ENCODE measurements around the gene BACH1.

The BACH1 gene

DNA sequence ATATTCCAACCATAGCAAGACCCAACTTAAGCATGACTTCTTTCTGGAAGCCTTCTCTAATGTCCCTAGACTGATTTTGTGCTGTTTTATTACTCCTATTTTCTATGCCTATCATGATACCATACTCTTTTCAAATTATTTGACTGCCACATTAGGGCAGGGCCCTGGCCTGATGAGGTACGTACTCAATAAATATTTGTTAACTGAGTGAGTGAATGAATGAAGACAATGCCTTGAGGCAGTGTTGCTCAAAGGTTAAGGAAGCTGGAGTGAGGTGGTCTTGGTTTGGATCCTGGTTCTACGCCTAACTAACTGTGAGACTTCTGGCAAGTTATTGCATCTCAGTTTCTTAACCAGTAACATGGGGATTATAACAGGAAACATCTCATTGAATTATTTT lies 38.3 kb upstream of the BACH1 start:
- H3K27ac ChIP-seq (ENCODE audit: low read depth, low read length): no peak overlapping the region
- H3K79me1 ChIP-seq (ENCODE audit: low read length): peaks cover 9% of the 10 kb centered on the region
- no peak overlapping the region for H4K12ac ChIP-seq (ENCODE audit: low read depth, low read length)
- no peaks in the 10 kb centered on the region for H3K36me3 ChIP-seq (ENCODE audit: control insufficient read depth in 1 of 2, insufficient read depth in 2 of 2, low read length in 2 of 2)
- H3K79me2 ChIP-seq (ENCODE audit: control insufficient read depth, insufficient read depth, low read length, poor library complexity): no peaks in the 10 kb centered on the region
- H3K14ac ChIP-seq (ENCODE audit: low read length): no peak overlapping the region
- peak overlapping the region; percentile 10 for H4K91ac ChIP-seq (ENCODE audit: low read depth, low read length)
- H2BK120ac ChIP-seq (ENCODE audit: insufficient read depth, low read length, poor library complexity): peak overlapping the region; percentile 14
- no peak overlapping the region for H3K23ac ChIP-seq (ENCODE audit: low read length)
- peak in 1 of 2 donors; percentile 40 for DNase-seq
- H3K4me3 ChIP-seq (ENCODE audit: low read depth, low read length): no peak overlapping the region
- H2AFZ ChIP-seq (ENCODE audit: insufficient read depth, low read length, poor library complexity): no peak overlapping the region
- H4K8ac ChIP-seq (ENCODE audit: low read depth, low read length): no peak overlapping the region
- peaks cover 2 to 10% of the 10 kb centered on the region in 2 experiments for H3K4me1 ChIP-seq (ENCODE audit: control insufficient read depth in 1 of 2, insufficient read depth in 2 of 2, low read length in 2 of 2)
- no peak overlapping the region for H3K18ac ChIP-seq (ENCODE audit: low read length)
- H3K27me3 ChIP-seq (ENCODE audit: insufficient read depth, low read length): no peaks in the 10 kb centered on the region
- WGBS (ENCODE audit: extremely low coverage, insufficient coverage, insufficient read length): no CpG with 5 or more reads among the region's 2 CpGs
- no peak overlapping the region for H3K4ac ChIP-seq (ENCODE audit: low read depth, low read length)
- H2AK5ac ChIP-seq (ENCODE audit: low read length): no peak overlapping the region
- H2BK12ac ChIP-seq (ENCODE audit: low read length): peak overlapping the region; percentile 48
- H3K4me2 ChIP-seq (ENCODE audit: low read length): no peak overlapping the region
- H2BK5ac ChIP-seq (ENCODE audit: low read depth, low read length, poor library complexity): no peak overlapping the region
- H3K9ac ChIP-seq (ENCODE audit: low read length): no peak overlapping the region
- no peaks in the 10 kb centered on the region for H3K9me3 ChIP-seq (ENCODE audit: insufficient read depth, low read depth, low read length)

DNA sequence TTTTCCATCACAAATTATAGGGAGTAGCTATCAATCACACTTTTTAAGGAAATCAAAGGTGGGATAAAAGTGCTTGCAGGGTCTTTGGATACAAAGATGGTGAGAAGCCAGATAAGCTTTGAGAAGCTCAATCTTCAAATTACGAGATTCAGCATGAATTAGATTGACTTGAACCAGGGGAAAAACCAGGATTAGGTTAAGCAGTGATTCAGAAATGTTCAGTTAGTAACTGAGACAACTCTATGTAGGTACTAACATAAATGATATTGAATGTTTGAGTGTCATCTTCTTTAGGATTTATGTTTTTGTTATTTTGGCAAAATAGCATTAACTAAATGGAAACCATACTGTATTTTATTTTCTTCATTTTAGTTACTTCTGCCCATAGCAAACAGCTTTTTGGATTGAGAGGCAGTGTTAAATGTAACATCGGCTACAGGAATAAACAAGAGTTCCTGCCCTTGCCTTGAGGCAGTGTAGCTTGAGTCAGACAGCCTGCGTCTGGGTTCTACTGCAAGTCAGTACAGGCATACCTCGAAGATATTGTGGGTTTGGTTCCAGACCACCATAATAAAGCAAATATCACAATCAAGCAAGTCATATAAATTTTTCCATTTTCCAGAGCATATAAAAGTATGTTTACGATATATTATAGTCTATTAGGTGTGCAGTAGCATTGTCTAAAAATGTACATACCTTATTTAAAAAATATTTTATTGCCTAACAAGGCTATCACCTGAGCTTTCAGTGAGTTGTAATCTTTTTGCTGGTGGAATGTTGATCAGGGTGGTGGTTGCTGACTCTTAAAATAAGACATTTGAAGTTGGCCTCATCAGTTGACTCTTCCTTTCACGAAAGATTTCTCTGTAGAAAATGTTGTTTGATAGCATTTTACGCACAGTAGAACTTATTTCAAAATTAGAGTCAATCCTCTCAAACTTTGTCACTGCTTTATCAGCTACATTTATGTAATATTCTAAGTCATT lies 36.9 kb upstream of the BACH1 start:
- no peak overlapping the region for H2AFZ ChIP-seq (ENCODE audit: insufficient read depth, low read length, poor library complexity)
- H3K27me3 ChIP-seq (ENCODE audit: insufficient read depth, low read length): no peaks in the 10 kb centered on the region
- no peak overlapping the region for H3K4me3 ChIP-seq (ENCODE audit: low read depth, low read length)
- H3K4me1 ChIP-seq (ENCODE audit: control insufficient read depth in 1 of 2, insufficient read depth in 2 of 2, low read length in 2 of 2): peaks cover 2 to 13% of the 10 kb centered on the region in 2 experiments
- H2AK5ac ChIP-seq (ENCODE audit: low read length): no peak overlapping the region
- no peak overlapping the region for H3K23ac ChIP-seq (ENCODE audit: low read length)
- no peak overlapping the region for H3K4ac ChIP-seq (ENCODE audit: low read depth, low read length)
- H2BK120ac ChIP-seq (ENCODE audit: insufficient read depth, low read length, poor library complexity): peak overlapping the region; percentile 22
- no peaks in the 10 kb centered on the region for H3K79me2 ChIP-seq (ENCODE audit: control insufficient read depth, insufficient read depth, low read length, poor library complexity)
- H3K9ac ChIP-seq (ENCODE audit: low read length): no peak overlapping the region
- H3K27ac ChIP-seq (ENCODE audit: low read depth, low read length): peak overlapping the region; percentile 67
- H2BK12ac ChIP-seq (ENCODE audit: low read length): no peak overlapping the region
- H3K9me3 ChIP-seq (ENCODE audit: insufficient read depth, low read depth, low read length): no peaks in the 10 kb centered on the region
- H4K91ac ChIP-seq (ENCODE audit: low read depth, low read length): no peak overlapping the region
- H3K18ac ChIP-seq (ENCODE audit: low read length): no peak overlapping the region
- no peak overlapping the region for H4K12ac ChIP-seq (ENCODE audit: low read depth, low read length)
- DNase-seq: peak; percentile 68 to 82
- no peak overlapping the region for H3K14ac ChIP-seq (ENCODE audit: low read length)
- H3K79me1 ChIP-seq (ENCODE audit: low read length): peaks cover 9% of the 10 kb centered on the region
- no peaks in the 10 kb centered on the region for H3K36me3 ChIP-seq (ENCODE audit: control insufficient read depth in 1 of 2, insufficient read depth in 2 of 2, low read length in 2 of 2)
- H3K4me2 ChIP-seq (ENCODE audit: low read length): no peak overlapping the region
- H2BK5ac ChIP-seq (ENCODE audit: low read depth, low read length, poor library complexity): no peak overlapping the region
- H4K8ac ChIP-seq (ENCODE audit: low read depth, low read length): no peak overlapping the region
- WGBS (ENCODE audit: extremely low coverage, insufficient coverage, insufficient read length): no CpG with 5 or more reads among the region's 7 CpGs

DNA sequence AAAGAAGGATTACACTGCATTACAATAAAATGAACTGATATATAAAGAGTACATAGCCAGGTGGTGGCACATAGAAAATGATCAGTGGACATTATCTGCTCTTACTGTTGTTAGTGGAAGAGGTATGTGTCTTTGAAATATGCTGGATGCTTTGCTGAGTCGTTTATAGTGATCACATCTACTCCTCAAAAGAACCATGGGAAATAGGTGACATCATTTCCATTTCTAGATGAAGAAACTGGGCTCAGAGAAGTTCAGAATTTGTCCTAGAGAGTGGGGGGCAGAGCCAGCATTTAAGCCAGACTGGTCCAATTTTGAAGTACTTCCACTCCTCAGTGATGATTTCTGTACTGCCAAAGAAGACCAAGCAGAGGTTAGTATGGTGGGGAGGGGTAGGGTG lies 34.0 kb upstream of the BACH1 start:
- H2BK12ac ChIP-seq (ENCODE audit: low read length): peak overlapping the region; percentile 13
- no peaks in the 10 kb centered on the region for H3K79me2 ChIP-seq (ENCODE audit: control insufficient read depth, insufficient read depth, low read length, poor library complexity)
- no peak overlapping the region for H3K14ac ChIP-seq (ENCODE audit: low read length)
- H3K79me1 ChIP-seq (ENCODE audit: low read length): peaks cover 3% of the 10 kb centered on the region
- no peak overlapping the region for H4K8ac ChIP-seq (ENCODE audit: low read depth, low read length)
- no peak overlapping the region for H3K23ac ChIP-seq (ENCODE audit: low read length)
- no peak overlapping the region for H3K4me2 ChIP-seq (ENCODE audit: low read length)
- H2AK5ac ChIP-seq (ENCODE audit: low read length): no peak overlapping the region
- H2BK5ac ChIP-seq (ENCODE audit: low read depth, low read length, poor library complexity): no peak overlapping the region
- H3K9ac ChIP-seq (ENCODE audit: low read length): no peak overlapping the region
- H2BK120ac ChIP-seq (ENCODE audit: insufficient read depth, low read length, poor library complexity): peak overlapping the region; percentile 43
- no peak overlapping the region for H2AFZ ChIP-seq (ENCODE audit: insufficient read depth, low read length, poor library complexity)
- no peaks in the 10 kb centered on the region for H3K9me3 ChIP-seq (ENCODE audit: insufficient read depth, low read depth, low read length)
- H3K27me3 ChIP-seq (ENCODE audit: insufficient read depth, low read length): no peaks in the 10 kb centered on the region
- DNase-seq: no peak
- H3K36me3 ChIP-seq (ENCODE audit: control insufficient read depth in 1 of 2, insufficient read depth in 2 of 2, low read length in 2 of 2): no peaks in the 10 kb centered on the region
- no peak overlapping the region for H3K27ac ChIP-seq (ENCODE audit: low read depth, low read length)
- H3K4me1 ChIP-seq (ENCODE audit: control insufficient read depth in 1 of 2, insufficient read depth in 2 of 2, low read length in 2 of 2): peaks cover under 1 to 6% of the 10 kb centered on the region in 2 experiments
- no peak overlapping the region for H3K18ac ChIP-seq (ENCODE audit: low read length)
- WGBS (ENCODE audit: extremely low coverage, insufficient coverage, insufficient read length): no CpG with 5 or more reads among the region's 1 CpG
- H4K91ac ChIP-seq (ENCODE audit: low read depth, low read length): no peak overlapping the region
- no peak overlapping the region for H4K12ac ChIP-seq (ENCODE audit: low read depth, low read length)
- no peak overlapping the region for H3K4me3 ChIP-seq (ENCODE audit: low read depth, low read length)
- H3K4ac ChIP-seq (ENCODE audit: low read depth, low read length): no peak overlapping the region

DNA sequence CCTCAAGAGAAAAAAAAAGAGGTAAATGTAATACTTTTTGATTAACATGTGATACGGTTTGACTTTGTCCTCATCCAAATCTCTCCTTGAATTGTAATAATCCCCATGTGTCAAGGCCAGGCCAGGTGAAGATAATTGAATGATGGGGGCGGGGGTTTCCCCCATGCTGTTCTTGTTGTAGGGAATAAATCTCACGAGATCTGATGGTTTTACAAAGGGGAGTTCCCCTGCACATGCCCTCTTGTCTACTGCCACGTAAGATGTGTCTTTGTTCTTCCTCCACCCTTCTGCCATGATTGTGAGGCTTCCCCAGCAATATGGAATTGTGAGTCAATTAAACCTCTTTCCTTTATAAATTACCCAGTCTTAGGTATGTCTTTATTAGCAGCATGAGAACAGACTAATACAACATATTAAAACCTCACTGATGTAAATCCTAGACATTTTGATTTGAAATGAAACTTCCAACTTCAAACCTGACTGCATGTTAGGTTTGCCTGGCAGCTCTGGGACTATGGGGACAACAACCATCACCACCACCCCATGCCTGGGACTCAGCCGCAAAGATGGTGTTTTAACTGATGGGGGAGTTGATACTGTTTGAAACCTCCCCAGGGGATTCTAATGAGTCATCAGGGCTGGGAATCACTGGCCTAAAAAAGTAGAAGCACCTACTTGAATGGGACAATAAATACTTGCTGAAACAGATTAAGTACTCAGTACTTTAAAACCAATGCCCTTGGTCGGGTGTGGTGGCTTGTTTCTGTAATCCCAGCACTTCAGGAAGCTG lies 32.8 kb upstream of the BACH1 start:
- H3K4me1 ChIP-seq (ENCODE audit: control insufficient read depth in 1 of 2, insufficient read depth in 2 of 2, low read length in 2 of 2): peaks cover 0 to 3% of the 10 kb centered on the region in 2 experiments
- H3K36me3 ChIP-seq (ENCODE audit: control insufficient read depth in 1 of 2, insufficient read depth in 2 of 2, low read length in 2 of 2): no peaks in the 10 kb centered on the region
- no peak overlapping the region for H2AK5ac ChIP-seq (ENCODE audit: low read length)
- H4K91ac ChIP-seq (ENCODE audit: low read depth, low read length): peak overlapping the region; percentile 71
- peak overlapping the region; percentile 81 for H2BK12ac ChIP-seq (ENCODE audit: low read length)
- H2BK5ac ChIP-seq (ENCODE audit: low read depth, low read length, poor library complexity): no peak overlapping the region
- no peak overlapping the region for H3K9ac ChIP-seq (ENCODE audit: low read length)
- no peak overlapping the region for H3K14ac ChIP-seq (ENCODE audit: low read length)
- no peak overlapping the region for H3K4me3 ChIP-seq (ENCODE audit: low read depth, low read length)
- no peak overlapping the region for H2AFZ ChIP-seq (ENCODE audit: insufficient read depth, low read length, poor library complexity)
- no peak for DNase-seq
- no peak overlapping the region for H4K12ac ChIP-seq (ENCODE audit: low read depth, low read length)
- no peaks in the 10 kb centered on the region for H3K27me3 ChIP-seq (ENCODE audit: insufficient read depth, low read length)
- H3K18ac ChIP-seq (ENCODE audit: low read length): no peak overlapping the region
- no peak overlapping the region for H3K4me2 ChIP-seq (ENCODE audit: low read length)
- H3K4ac ChIP-seq (ENCODE audit: low read depth, low read length): no peak overlapping the region
- H4K8ac ChIP-seq (ENCODE audit: low read depth, low read length): no peak overlapping the region
- H3K79me2 ChIP-seq (ENCODE audit: control insufficient read depth, insufficient read depth, low read length, poor library complexity): no peaks in the 10 kb centered on the region
- H2BK120ac ChIP-seq (ENCODE audit: insufficient read depth, low read length, poor library complexity): no peak overlapping the region
- WGBS (ENCODE audit: extremely low coverage, insufficient coverage, insufficient read length): no CpG with 5 or more reads among the region's 6 CpGs
- no peaks in the 10 kb centered on the region for H3K9me3 ChIP-seq (ENCODE audit: insufficient read depth, low read depth, low read length)
- peaks cover 1% of the 10 kb centered on the region for H3K79me1 ChIP-seq (ENCODE audit: low read length)
- no peak overlapping the region for H3K27ac ChIP-seq (ENCODE audit: low read depth, low read length)
- H3K23ac ChIP-seq (ENCODE audit: low read length): no peak overlapping the region

Data from trophoblast cell (in vitro differentiated cells and primary cell).